Renal cortical epithelial cell (primary cell): Measurements from ENCODE around the gene ZDHHC14. TPM values are rescaled to one million over a fixed set of nuclear protein-coding genes. Genes with fewer than 3 reads are reported as not detected.
"Not testable (repeated sequence)": the region's sequence is repeated elsewhere in the genome, so short reads cannot be mapped to it uniquely, and the experiment has no call there.

Source experiments
- DNase-seq: peaks from one replicate; pipeline ENCODE4 v3.0.0-alpha.2; 2011; ENCODE audit warnings: low read depth
- total RNA-seq: library from RNA; depleted of rRNA; stranded (reverse); fragments of >200 nt; gene quantifications from 2 replicates; pipeline ENCODE4 v1.2.3, GENCODE V29; 2014

ZDHHC14 gene
- total RNA-seq, 1 donor from 2014 or later = 5.3 TPM

- peak; percentile 70 for DNase-seq
Measured at GRCh38 chr6:157551041-157551832, 170.2 kb downstream of the ZDHHC14 start.

DNA sequence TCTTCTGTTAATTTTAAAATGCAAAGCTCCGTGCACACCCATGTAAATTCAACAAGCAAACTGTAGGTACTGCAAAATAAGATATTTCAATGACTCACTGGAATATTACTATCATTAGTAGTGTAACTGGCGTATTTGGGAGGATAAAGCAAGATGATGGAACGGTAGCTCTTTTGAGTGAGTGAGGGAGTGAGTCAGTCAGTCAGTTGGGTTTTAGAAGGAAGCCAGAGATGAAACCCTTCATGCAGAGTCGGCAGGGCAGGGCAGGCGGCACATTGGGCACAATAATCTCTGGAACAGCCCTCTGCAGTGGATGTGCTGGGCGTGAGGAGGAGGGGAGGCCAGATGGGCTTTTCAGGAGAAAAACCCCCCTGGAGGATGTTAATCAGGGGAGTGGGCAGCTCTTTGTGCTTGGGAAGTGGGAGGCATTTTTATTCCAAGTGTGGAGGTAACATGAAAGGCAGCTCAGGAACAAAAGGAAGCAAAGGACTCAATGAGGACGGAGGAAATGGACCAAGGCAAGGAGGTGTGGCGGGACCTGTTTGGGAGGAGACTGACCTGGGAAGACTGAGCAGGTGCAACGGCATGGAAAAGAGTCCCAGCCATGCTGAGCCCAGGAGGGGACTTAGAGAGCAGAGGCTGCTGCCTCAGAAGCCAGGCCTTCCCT lies 171.2 kb downstream of the ZDHHC14 start:
- peak; percentile 23 for DNase-seq

- no peak for DNase-seq
Measured at GRCh38 chr6:157552820-157553485, 172.0 kb downstream of the ZDHHC14 start.

GRCh38 chr6:157554747-157555146 lies 173.8 kb downstream of the ZDHHC14 start:
- DNase-seq = no peak

DNA sequence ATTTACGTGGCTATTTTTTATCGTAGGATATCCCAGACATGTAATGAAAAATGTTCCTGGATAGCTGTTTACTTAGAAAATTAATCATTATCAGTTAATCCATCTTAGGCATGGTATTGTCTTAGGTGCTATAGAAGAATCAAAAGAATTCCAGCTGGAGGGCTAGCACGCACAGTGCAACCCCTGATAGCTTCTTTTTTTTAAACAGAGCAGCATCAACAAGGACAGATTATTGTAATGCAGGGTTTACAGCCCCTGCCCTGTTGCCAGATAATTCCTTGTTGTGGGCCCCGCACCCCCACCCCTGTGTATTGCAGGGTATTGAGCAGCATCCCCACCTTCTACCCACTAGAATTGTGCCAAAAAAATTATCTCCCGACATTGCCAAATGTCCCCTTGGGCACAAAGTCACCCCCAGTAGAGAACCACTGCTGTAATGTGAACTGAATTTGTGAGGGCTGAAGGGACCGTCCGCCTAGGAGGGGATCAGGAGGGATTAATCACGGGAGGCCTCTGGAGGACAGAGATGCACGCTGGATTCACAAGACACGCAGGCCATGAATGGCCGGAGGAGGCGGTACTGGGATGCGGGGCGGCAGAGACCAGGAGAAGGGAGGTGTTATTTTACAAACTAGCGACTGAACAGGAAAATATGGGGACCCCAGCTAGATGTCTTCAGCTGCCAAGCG lies 174.6 kb downstream of the ZDHHC14 start:
- no peak for DNase-seq

- no peak for DNase-seq
Measured at GRCh38 chr6:157556144-157556645, 175.2 kb downstream of the ZDHHC14 start.

DNA sequence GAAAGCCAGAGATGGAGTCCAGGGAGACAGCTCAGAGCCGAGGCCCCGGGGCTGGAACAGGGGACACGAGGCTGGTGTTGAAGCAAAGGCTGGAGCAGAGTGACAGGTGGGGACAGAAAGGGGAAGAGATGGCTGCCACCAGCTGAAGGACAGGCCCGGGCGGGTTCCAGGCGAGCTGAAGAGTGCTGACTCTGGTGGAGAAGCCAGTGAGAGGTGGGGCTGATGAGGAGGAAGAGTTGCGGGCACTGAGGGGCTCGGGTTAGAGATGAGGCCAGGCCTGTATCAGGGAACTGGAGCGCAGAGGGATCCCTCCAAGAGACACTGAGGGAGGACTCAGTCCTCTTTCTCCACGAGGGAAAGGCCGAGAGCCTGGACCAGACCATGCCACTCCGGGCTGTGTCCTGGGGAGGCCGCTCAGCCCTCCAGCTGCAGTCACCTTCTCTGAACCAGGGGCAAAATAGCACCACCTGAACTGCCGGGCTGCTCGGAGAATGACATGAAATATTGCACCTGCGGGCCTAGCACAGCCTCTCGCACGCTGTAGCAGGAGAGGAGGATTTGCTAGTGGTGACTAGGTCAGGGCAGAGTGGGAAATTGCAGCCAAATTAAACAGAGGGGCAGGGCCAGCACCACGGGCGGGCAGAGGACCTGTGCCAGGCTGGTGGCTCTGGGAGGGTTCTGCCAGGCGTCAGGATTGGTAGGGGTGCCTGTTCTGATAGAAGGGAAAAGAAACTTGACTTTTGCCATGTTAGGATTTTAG lies 175.9 kb downstream of the ZDHHC14 start:
- DNase-seq = no peak

DNA sequence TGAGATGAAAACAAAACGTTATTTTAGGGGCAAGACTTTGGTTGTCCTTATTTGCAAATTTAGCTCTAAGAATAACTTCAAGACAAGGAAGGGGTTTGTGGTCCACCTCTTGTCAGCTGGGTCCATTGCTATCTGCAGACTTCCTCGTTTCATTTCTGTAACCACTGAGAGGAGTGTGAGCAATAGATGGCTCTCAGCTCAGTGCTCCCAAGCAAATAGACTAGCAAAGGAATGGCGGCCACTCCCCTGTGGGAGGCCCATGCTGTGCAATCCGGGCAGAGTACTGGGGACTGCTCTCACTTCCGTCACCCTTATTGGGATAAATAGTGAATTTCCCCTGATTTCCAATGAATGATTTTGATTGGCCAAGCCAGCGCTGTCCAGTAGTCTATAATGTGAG lies 176.6 kb downstream of the ZDHHC14 start:
- DNase-seq = no peak

DNA sequence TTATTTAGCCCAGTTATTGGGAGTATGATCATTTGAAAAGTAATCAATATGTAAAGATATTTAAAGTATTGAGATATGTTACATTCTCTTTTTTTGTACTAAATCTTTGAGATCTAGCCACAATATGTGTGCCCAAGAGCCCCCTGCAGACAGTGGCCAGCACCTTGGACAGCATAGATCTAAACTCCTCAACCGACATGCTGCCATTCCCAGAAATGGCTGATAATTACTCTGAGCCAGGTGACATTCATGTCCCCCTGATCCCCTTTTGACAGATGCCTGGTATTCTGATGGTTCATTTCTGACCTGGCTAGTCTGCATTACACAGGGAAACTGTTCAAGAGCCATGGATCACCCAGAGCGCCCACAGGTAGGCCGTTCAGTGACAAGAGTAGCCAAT lies 177.1 kb downstream of the ZDHHC14 start:
- DNase-seq = no peak

DNA sequence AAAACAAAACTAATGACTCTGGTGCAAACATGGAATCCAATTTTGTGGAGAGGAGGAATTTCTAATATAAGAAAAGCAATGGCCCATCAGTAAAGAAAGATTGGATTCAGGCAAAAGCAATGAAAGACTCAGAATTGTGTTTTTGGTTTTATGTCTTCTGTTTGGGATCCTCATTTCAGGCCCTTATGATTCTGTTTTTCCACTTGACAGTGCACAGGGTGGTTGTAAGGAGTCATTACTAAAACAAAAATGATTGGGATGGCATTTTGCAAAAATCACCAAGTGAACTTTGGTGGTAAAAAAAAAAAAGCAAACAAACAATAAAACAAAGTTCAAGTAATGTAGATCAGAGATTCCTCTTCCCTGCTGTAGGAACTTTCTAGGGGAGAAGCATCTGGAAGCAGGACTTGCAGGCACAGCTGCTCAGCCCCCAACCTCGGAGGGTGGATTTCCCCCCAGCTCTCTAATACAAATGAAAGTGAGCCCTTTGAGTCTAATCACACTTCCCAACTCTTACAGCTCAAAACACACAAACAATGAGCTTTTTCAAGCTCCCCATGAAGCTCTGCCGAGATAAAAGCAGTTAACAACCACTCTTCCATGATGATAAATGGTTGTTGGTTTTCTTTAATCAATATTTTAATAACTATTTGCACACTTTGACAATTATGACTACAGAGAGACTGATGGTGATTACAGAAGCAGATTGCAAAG lies 177.7 kb downstream of the ZDHHC14 start:
- DNase-seq = no peak

- DNase-seq = no peak
Measured at GRCh38 chr6:157559201-157559756, 178.3 kb downstream of the ZDHHC14 start.

DNA sequence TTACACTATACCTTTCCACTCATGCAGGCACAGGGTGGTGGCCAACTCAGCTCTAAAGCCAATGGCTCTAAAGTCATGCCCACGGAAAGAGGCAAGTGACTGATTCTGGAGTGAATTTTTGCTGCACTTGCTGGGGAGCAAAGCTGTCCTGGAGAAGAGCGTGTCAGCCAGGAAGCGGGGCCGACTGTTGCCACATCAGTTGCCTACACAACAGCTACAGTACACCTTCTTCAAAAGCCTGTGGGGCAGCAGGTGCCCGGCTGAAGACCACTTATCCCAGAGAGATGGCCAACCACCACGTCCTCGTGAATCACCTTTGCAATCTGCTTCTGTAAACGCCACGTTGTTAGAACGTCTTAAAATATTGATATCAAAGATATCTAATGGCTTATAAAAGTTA lies 179.1 kb downstream of the ZDHHC14 start:
- DNase-seq = not testable (repeated sequence)

DNA sequence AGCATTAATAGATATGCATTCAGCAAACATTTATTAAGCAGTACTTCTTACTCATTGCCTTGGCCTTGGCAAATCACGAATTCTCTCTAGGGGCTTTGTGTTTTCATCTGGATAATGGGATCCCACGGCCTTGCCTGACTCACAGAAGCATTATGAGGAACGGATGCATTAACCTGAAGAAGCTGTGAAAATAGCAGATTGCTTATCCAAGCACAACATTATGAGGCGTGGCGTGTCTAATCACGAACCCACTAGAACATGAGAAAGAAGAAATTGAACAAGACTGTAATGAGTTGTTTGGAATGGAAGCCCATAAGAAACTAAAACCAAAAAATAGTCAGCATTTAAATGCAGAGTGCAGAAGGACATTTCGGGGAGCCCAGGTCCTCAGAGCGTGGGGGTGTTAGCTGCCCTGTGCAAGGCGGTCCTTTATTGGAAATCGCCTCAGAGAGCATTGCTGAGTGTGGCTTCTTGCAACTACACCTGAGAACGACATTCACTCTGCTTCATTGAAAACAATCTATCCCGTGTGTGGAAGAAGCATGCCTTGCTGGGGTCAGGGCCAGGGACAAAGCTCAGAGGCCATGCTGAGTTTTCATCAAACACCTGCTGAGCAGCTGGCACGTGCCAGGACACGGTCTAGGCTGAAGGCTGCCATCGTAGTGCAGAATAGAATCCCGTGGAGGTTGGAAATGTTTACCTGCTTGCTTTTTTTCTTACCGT lies 179.9 kb downstream of the ZDHHC14 start:
- DNase-seq = no peak

DNA sequence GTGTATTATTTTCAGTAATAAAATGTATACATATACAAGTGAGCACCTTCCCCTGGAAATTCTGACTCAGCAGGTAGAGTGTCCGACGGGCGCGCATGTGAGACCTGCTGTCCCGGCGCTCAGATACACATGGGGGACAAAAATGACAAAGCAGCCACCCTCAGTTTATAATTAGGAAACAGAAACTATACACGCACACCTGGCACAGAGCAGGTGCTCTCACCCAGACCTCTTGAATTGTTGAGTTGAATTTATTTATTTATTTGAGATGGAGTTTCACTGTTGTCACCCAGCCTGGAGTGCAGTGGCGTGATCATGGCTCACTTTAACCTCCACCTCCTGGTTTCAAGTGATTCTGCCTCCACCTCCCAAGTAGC lies 180.4 kb downstream of the ZDHHC14 start:
- no peak for DNase-seq

GRCh38 chr6:157561929-157562810 lies 181.2 kb downstream of the ZDHHC14 start:
- DNase-seq = no peak

GRCh38 chr6:157562997-157563396 lies 182.0 kb downstream of the ZDHHC14 start:
- DNase-seq = no peak

DNA sequence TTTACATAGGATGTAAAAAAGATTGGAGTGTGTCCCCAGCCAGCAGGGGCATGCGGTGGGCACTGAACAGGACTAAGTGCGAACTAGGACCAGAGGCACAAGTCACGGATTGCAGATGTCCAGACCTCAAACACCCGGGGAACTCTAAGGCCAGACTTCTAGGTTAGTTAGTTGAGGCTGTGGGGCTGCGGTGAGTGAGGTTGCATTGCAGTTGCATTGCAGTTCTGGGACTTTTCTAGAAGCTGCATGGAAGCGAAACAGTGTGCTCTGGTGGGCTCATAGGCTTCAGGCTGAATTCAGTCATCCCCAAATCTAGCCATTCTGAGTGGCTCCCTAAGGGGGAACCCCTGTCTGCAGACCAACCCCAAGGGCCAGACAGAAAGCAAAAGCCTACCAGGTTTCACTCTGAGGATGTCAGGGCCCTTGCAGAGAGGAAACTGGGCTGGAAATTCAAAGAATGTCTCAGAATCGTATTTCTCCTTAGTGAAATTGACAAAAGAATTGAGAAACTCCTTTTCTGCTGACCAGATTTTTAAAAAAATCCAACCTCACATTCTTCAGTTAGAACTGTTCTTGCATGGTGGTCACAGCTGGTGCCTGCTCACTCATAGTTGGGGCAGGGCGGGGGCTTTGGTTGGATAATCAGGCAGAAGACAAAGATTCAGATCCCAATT lies 182.8 kb downstream of the ZDHHC14 start:
- DNase-seq = peak; percentile 14

- DNase-seq = no peak
Measured at GRCh38 chr6:157568702-157569101, 187.7 kb downstream of the ZDHHC14 start.
